IMR-90 (cell line): ENCODE measurements around the gene RYR3. TPM values are rescaled to one million over a fixed set of nuclear protein-coding genes. Genes with fewer than 3 reads are reported as not detected.

Experiments
- ATAC-seq: fragments of 200-7000 bp; cut with Tn5 transposase; 2 replicates; pipeline ENCODE4 v1.9.1; 2020; ENCODE audit warnings: low read depth, mild to moderate bottlenecking, moderate library complexity
- BruUV-seq: library from RNA; stranded (reverse); fragments of 400-500 nt; replicated peaks from 2 replicates; lab custom pipeline; 2021; lab: Mats Ljungman, UMichigan
- CTCF ChIA-PET: fragments of 300-600 bp; formaldehyde crosslinking; extraction: SDS; loops from one replicate; lab custom pipeline; 2021; ENCODE audit warnings: antibody characterized with exemption; lab: Yijun Ruan, JAX
- POLR2A ChIA-PET: fragments of 300-600 bp; sonication (Branson Sonifier 250); formaldehyde crosslinking; loops from one replicate; lab custom pipeline; 2022; ENCODE audit warnings: antibody characterized with exemption; ENCODE audit not compliant: unreplicated experiment; lab: Charles Lee
- DNase-seq: peaks from one replicate; pipeline ENCODE4 v3.0.0; 2013
- H2AFZ ChIP-seq: replicated peaks from 2 replicates; pipeline ENCODE3; 2013; ENCODE audit warnings: low read length, mild to moderate bottlenecking; ENCODE audit not compliant: poor library complexity
- H2AK5ac ChIP-seq: 2 replicates; pipeline ENCODE4 v1.6.1; 2013; ENCODE audit warnings: low read depth, low read length, inconsistent platforms
- H2AK9ac ChIP-seq: replicated peaks from 2 replicates; pipeline ENCODE3; 2013; ENCODE audit warnings: mild to moderate bottlenecking, low read depth, low read length, moderate library complexity; ENCODE audit not compliant: poor library complexity
- H2BK120ac ChIP-seq: 2 replicates; pipeline ENCODE4 v1.6.1; 2013; ENCODE audit warnings: low read depth, low read length, inconsistent platforms
- H2BK15ac ChIP-seq: 3 replicates; pipeline ENCODE4 v1.6.1; 2013; ENCODE audit warnings: low read depth, low read length, inconsistent platforms
- H2BK20ac ChIP-seq: 2 replicates; pipeline ENCODE4 v1.6.1; 2013; ENCODE audit warnings: low read depth, mild to moderate bottlenecking, inconsistent platforms, low read length, moderate library complexity
- H2BK5ac ChIP-seq: 2 replicates; pipeline ENCODE4 v1.6.1; 2013; ENCODE audit warnings: mild to moderate bottlenecking, low read depth, low read length, inconsistent platforms; ENCODE audit not compliant: poor library complexity, severe bottlenecking
- H3K14ac ChIP-seq: replicated peaks from 2 replicates; pipeline ENCODE4 v1.6.1; 2013; ENCODE audit warnings: low read depth, low read length, inconsistent platforms
- H3K18ac ChIP-seq: 2 replicates; pipeline ENCODE4 v1.6.1; 2013; ENCODE audit warnings: low read depth, low read length, control low read depth
- H3K23ac ChIP-seq: 2 replicates; pipeline ENCODE4 v1.6.1; 2013; ENCODE audit warnings: low read depth, low read length, inconsistent platforms
- H3K27ac ChIP-seq: 2 replicates; pipeline ENCODE4 v1.5.1; 2013; ENCODE audit warnings: mild to moderate bottlenecking, control low read depth, low read length; ENCODE audit not compliant: insufficient read depth
- H3K27me3 ChIP-seq: 2 replicates; pipeline ENCODE4 v1.6.1; 2013; ENCODE audit warnings: low read length; ENCODE audit not compliant: control insufficient read depth, insufficient read depth
- H3K36me3 ChIP-seq: 2 replicates; pipeline ENCODE4 v1.6.1; 2013; ENCODE audit warnings: low read length, mixed read lengths; ENCODE audit not compliant: control insufficient read depth, insufficient read depth
- H3K4ac ChIP-seq: 2 replicates; pipeline ENCODE4 v1.6.1; 2013; ENCODE audit warnings: low read depth, low read length, inconsistent platforms
- H3K4me1 ChIP-seq: 2 replicates; pipeline ENCODE4 v1.6.1; 2013; ENCODE audit warnings: low read length, mixed read lengths; ENCODE audit not compliant: control insufficient read depth, insufficient read depth
- H3K4me2 ChIP-seq: 2 replicates; pipeline ENCODE4 v1.6.1; 2013; ENCODE audit warnings: low read depth, mild to moderate bottlenecking, control low read depth, low read length, moderate library complexity
- H3K4me3 ChIP-seq: 2 replicates; pipeline ENCODE4 v1.5.1; 2013; ENCODE audit warnings: low read depth, mild to moderate bottlenecking, control low read depth, low read length, moderate library complexity; ENCODE audit not compliant: insufficient read depth
- H3K56ac ChIP-seq: 2 replicates; pipeline ENCODE4 v1.6.1; 2013; ENCODE audit warnings: low read length, inconsistent platforms; ENCODE audit not compliant: insufficient read depth; ENCODE audit errors: extremely low read depth
- H3K79me1 ChIP-seq, 2 experiments: 2 replicates each; pipeline ENCODE4 v1.6.1; 2013; ENCODE audit warnings: low read length in 2 of 2, inconsistent platforms in 1 of 2, low read depth in 1 of 2
- H3K9ac ChIP-seq: 2 replicates; pipeline ENCODE4 v1.6.1; 2013; ENCODE audit warnings: low read depth, low read length, control low read depth
- H3K9me1 ChIP-seq: 2 replicates; pipeline ENCODE4 v1.6.1; 2013; ENCODE audit warnings: low read length, inconsistent platforms; ENCODE audit not compliant: insufficient read depth
- H3K9me3 ChIP-seq: 2 replicates; pipeline ENCODE4 v1.6.1; 2013; ENCODE audit warnings: low read length; ENCODE audit not compliant: control insufficient read depth, insufficient read depth
- H4K20me1 ChIP-seq: 2 replicates; pipeline ENCODE4 v1.6.1; 2013; ENCODE audit warnings: low read length, inconsistent platforms; ENCODE audit not compliant: insufficient read depth
- H4K5ac ChIP-seq: 2 replicates; pipeline ENCODE4 v1.6.1; 2013; ENCODE audit warnings: mild to moderate bottlenecking, low read depth, low read length, control low read depth
- H4K8ac ChIP-seq, 2 experiments: 2 replicates each; pipeline ENCODE4 v1.6.1; 2013; ENCODE audit warnings: low read depth in 2 of 2, low read length in 2 of 2, control low read depth in 1 of 2, inconsistent platforms in 1 of 2
- H4K91ac ChIP-seq: 2 replicates; pipeline ENCODE4 v1.6.1; 2013; ENCODE audit warnings: low read depth, low read length, inconsistent platforms; ENCODE audit not compliant: insufficient read depth
- CEBPB ChIP-seq: IDR thresholded peaks from 2 replicates; pipeline ENCODE4 v1.6.1; 2012; ENCODE audit warnings: low read depth, low read length, improper control_type of control experiment
- FOS ChIP-seq: fragments of 150-350 bp; IDR thresholded peaks from 2 replicates; pipeline ENCODE4 v1.6.1; 2016; ENCODE audit warnings: low read depth, low read length
- RAD21 ChIP-seq: IDR thresholded peaks from 2 replicates; pipeline ENCODE4 v1.6.1; 2012; ENCODE audit warnings: low read length, improper control_type of control experiment
- WGBS, 2 experiments: methylation state at CpG; one replicate each; pipeline versions ENCODE4 v1.1.5 to v1.1.7; 2013; ENCODE audit warnings: missing lambda C conversion rate in 2 of 2; ENCODE audit not compliant: insufficient read length in 1 of 2; ENCODE audit errors: extremely low coverage in 2 of 2; 5-methylcytosine and 5-hydroxymethylcytosine counted together
- dilution Hi-C: fragments of 300-500 bp; cut with HindIII; formaldehyde crosslinking; loops from one replicate; pipeline ENCODE4 v1.14.3; 2018; ENCODE audit warnings: low sequenced_read_pairs; ENCODE audit not compliant: unreplicated experiment
- in situ Hi-C: fragments of 300-500 bp; cut with MboI; formaldehyde crosslinking; loops from 3 replicates; pipeline ENCODE4 v1.14.3; 2019; ENCODE audit warnings: low sequenced_read_pairs, inconsistent platforms, mixed read lengths
- intact Hi-C: fragments of 100-400 bp; cut with micrococcal nuclease; formaldehyde crosslinking; loops from 2 replicates; pipeline ENCODE4 v1.10.0; 2022
- polyA plus RNA-seq, 3 experiments: library from polyadenylated mRNA; depleted of rRNA; stranded (reverse); fragments of >200 nt; gene quantifications; 2 replicates each; pipeline ENCODE4 v1.2.3, GENCODE V29; 2012; ENCODE audit warnings: low replicate concordance in 1 of 3
- total RNA-seq: library from RNA; depleted of rRNA; stranded (reverse); fragments of >200 nt; gene quantifications from 2 replicates; pipeline ENCODE4 v1.2.3, GENCODE V29; 2012

Gene RYR3
- total and polyA plus RNA-seq, 2 of the 4 experiments (the other 2 are of a cell fraction): 0.18 TPM; not detected in 1

GRCh38 chr15:33473005-33473404, 162.2 kb downstream of the RYR3 start:
- 30% methylated on average over 2 of the region's 5 CpGs; no CpG with 5 or more reads in 1 of the 2 experiments for whole genome bisulfite sequencing, 2 experiments

More at GRCh38 chr15:33473005-33473404, 162.2 kb downstream of the RYR3 start:
- ATAC-seq: no peak
- Histone ChIP-seq H3K36me3 (no peaks in the 10 kb centered on the region), H3K4ac (no peak overlapping the region), H4K91ac (no peak overlapping the region), H2AK5ac (no peak overlapping the region), H3K9me3 (no peaks in the 10 kb centered on the region), H3K79me1 (no peaks in the 10 kb centered on the region), H3K56ac (no peak overlapping the region), H3K9me1 (no peaks in the 10 kb centered on the region), H3K9ac (no peak overlapping the region), H3K4me3 (no peak overlapping the region), H3K27ac (no peak overlapping the region), H4K20me1 (no peaks in the 10 kb centered on the region), H3K27me3 (no peaks in the 10 kb centered on the region; the same call in 1 of the 2 replicates), H4K5ac (no peak overlapping the region), H3K14ac (no peak overlapping the region), H2AFZ (no peak overlapping the region), H3K4me1 (no peaks in the 10 kb centered on the region), H2BK15ac (no peak overlapping the region), H2AK9ac (no peak overlapping the region), H3K18ac (no peak overlapping the region), H3K23ac (no peak overlapping the region), H2BK20ac (no peak overlapping the region), H2BK5ac (no peak overlapping the region), H3K4me2 (no peak overlapping the region), H2BK120ac (no peak overlapping the region), H4K8ac (no peak overlapping the region)
- DNase-seq: no peak
- intact Hi-C loops: no loop called here
- CTCF ChIA-PET: no interaction called here
- POLR2A ChIA-PET: no interaction called here
- no TSS peak for BruUV-seq
- in situ Hi-C loops: no loop called here
- dilution Hi-C loops: no loop called here
- no peak for TF ChIP-seq CEBPB
- TF ChIP-seq FOS: no peak
- no peak for TF ChIP-seq RAD21
